SK-N-SH treated with all-trans-retinoic acid at 6 μM for 48 hours (cell line): ENCODE data around the gene SRPK2.

ENCODE experiments used
- ATAC-seq: fragments of 200-7000 bp; cut with Tn5 transposase; 3 replicates; pipeline ENCODE4 v1.9.1; 2020; ENCODE audit warnings: mild to moderate bottlenecking, moderate library complexity
- ARNTL ChIP-seq: fragments of 450-650 bp; formaldehyde crosslinking; IDR thresholded peaks from 2 replicates; pipeline ENCODE4 v1.5.0; 2020; ENCODE audit warnings: low read depth, mild to moderate bottlenecking, moderate library complexity, borderline replicate concordance
- BACH2 ChIP-seq: fragments of 250-450 bp; sonication (Bioruptor Pico); IDR thresholded peaks from 2 replicates; pipeline ENCODE4 v1.9.0; 2021; ENCODE audit warnings: mild to moderate bottlenecking, borderline replicate concordance
- CREB5 ChIP-seq: fragments of 250-450 bp; sonication (Bioruptor Pico); IDR thresholded peaks from 2 replicates; pipeline ENCODE4 v1.5.1; 2020; ENCODE audit warnings: low read depth, mild to moderate bottlenecking, moderate library complexity
- CSRNP3 ChIP-seq: fragments of 250-450 bp; sonication (Bioruptor Pico); IDR thresholded peaks from 2 replicates; pipeline ENCODE4 v1.5.1; 2021; ENCODE audit warnings: mild to moderate bottlenecking, moderate library complexity
- ESRRG ChIP-seq: fragments of 250-450 bp; sonication (Bioruptor Pico); IDR thresholded peaks from 2 replicates; pipeline ENCODE4 v1.6.1; 2021; ENCODE audit warnings: mild to moderate bottlenecking
- GLIS3 ChIP-seq: fragments of 250-450 bp; sonication (Bioruptor Pico); IDR thresholded peaks from 2 replicates; pipeline ENCODE4 v1.5.0; 2020; ENCODE audit warnings: mild to moderate bottlenecking, moderate library complexity
- ISL1 ChIP-seq: fragments of 250-450 bp; sonication (Bioruptor Pico); IDR thresholded peaks from 2 replicates; pipeline ENCODE4 v2.1.2; 2022; ENCODE audit warnings: mild to moderate bottlenecking, moderate library complexity
- OSR1 ChIP-seq: fragments of 250-450 bp; sonication (Bioruptor Pico); IDR thresholded peaks from 2 replicates; pipeline ENCODE4 v1.8.0; 2022; ENCODE audit warnings: moderate library complexity, mild to moderate bottlenecking, inconsistent platforms
- POU6F1 ChIP-seq: fragments of 250-450 bp; sonication (Bioruptor Pico); IDR thresholded peaks from 2 replicates; pipeline ENCODE4 v1.8.0; 2021; ENCODE audit warnings: low read depth, mild to moderate bottlenecking, moderate library complexity, borderline replicate concordance
- PPARA ChIP-seq: fragments of 250-450 bp; sonication (Bioruptor Pico); IDR thresholded peaks from 2 replicates; pipeline ENCODE4 v1.5.0; 2020; ENCODE audit warnings: mild to moderate bottlenecking, borderline replicate concordance
- RARB ChIP-seq: fragments of 250-450 bp; sonication (Bioruptor Pico); IDR thresholded peaks from 2 replicates; pipeline ENCODE4 v1.8.0; 2021; ENCODE audit warnings: mild to moderate bottlenecking, moderate library complexity
- SNAI2 ChIP-seq: fragments of 250-450 bp; sonication (Bioruptor Pico); IDR thresholded peaks from 2 replicates; pipeline ENCODE4 v1.5.0; 2020; ENCODE audit warnings: mild to moderate bottlenecking, moderate library complexity
- TCF4 ChIP-seq: fragments of 250-450 bp; sonication (Bioruptor Pico); IDR thresholded peaks from 2 replicates; pipeline ENCODE4 v1.8.0; 2021; ENCODE audit warnings: mild to moderate bottlenecking, moderate library complexity, borderline replicate concordance
- TOX ChIP-seq: fragments of 250-450 bp; sonication (Bioruptor Pico); IDR thresholded peaks from 2 replicates; pipeline ENCODE4 v1.8.0; 2021; ENCODE audit warnings: mild to moderate bottlenecking, moderate library complexity, borderline replicate concordance
- TSHZ2 ChIP-seq: fragments of 250-450 bp; sonication (Bioruptor Pico); IDR thresholded peaks from 2 replicates; pipeline ENCODE4 v1.5.0; 2020; ENCODE audit warnings: mild to moderate bottlenecking, moderate library complexity
- ZC3H10 ChIP-seq: fragments of 250-450 bp; sonication (Bioruptor Pico); IDR thresholded peaks from 2 replicates; pipeline ENCODE4 v1.5.1; 2021; ENCODE audit warnings: mild to moderate bottlenecking, moderate library complexity
- ZFP3 ChIP-seq: fragments of 250-450 bp; sonication (Bioruptor Pico); IDR thresholded peaks from 2 replicates; pipeline ENCODE4 v1.5.0; 2020; ENCODE audit warnings: mild to moderate bottlenecking, moderate library complexity
- ZFP30 ChIP-seq: fragments of 450-650 bp; formaldehyde crosslinking; IDR thresholded peaks from 2 replicates; pipeline ENCODE4 v1.5.0; 2022; ENCODE audit warnings: mild to moderate bottlenecking, moderate library complexity
- ZNF565 ChIP-seq: fragments of 450-650 bp; formaldehyde crosslinking; conservative IDR thresholded peaks from 2 replicates; pipeline ENCODE4 v1.5.0; 2020; ENCODE audit warnings: low read depth, mild to moderate bottlenecking, moderate library complexity
- ZNF70 ChIP-seq: fragments of 450-650 bp; formaldehyde crosslinking; IDR thresholded peaks from 2 replicates; pipeline ENCODE4 v1.5.0; 2020; ENCODE audit warnings: mild to moderate bottlenecking, moderate library complexity
- ZNF8 ChIP-seq: fragments of 450-650 bp; formaldehyde crosslinking; IDR thresholded peaks from 2 replicates; pipeline ENCODE4 v1.5.0; 2020; ENCODE audit warnings: mild to moderate bottlenecking, moderate library complexity

Gene SRPK2

GRCh38 chr7:105297985-105298384 lies 90.7 kb downstream of the SRPK2 start:
- no peak for ATAC-seq
- no peak for TF ChIP-seq ISL1
- TF ChIP-seq TCF4 (CRISPR knock-in tag), result no peak
- TF ChIP-seq CREB5 (CRISPR knock-in tag), result no peak
- no peak for TF ChIP-seq GLIS3
- TF ChIP-seq ZNF565 (CRISPR knock-in tag), result no peak
- TF ChIP-seq ZC3H10, result no peak
- no peak for TF ChIP-seq ZFP3 (CRISPR knock-in tag)
- TF ChIP-seq PPARA (CRISPR knock-in tag), result no peak
- no peak for TF ChIP-seq OSR1
- TF ChIP-seq ZNF70 (CRISPR knock-in tag), result no peak
- no peak for TF ChIP-seq TOX
- no peak for TF ChIP-seq ARNTL (CRISPR knock-in tag)
- TF ChIP-seq ESRRG (CRISPR knock-in tag), result no peak
- TF ChIP-seq TSHZ2 (CRISPR knock-in tag), result no peak

GRCh38 chr7:105297309-105297708 lies 91.4 kb downstream of the SRPK2 start:
- TF ChIP-seq TSHZ2 (CRISPR knock-in tag) (no peak), BACH2 (CRISPR knock-in tag) (no peak), PPARA (CRISPR knock-in tag) (no peak), ZNF565 (CRISPR knock-in tag) (no peak), OSR1 (no peak), POU6F1 (no peak), RARB (CRISPR knock-in tag) (no peak), CREB5 (CRISPR knock-in tag) (no peak), CSRNP3 (no peak)
- no peak for ATAC-seq

- peak; percentile 58; the same call in 2 of the 3 replicates for ATAC-seq
- TF ChIP-seq TSHZ2 (CRISPR knock-in tag), result no peak
- no peak for TF ChIP-seq SNAI2 (CRISPR knock-in tag)
- no peak for TF ChIP-seq GLIS3
- TF ChIP-seq BACH2 (CRISPR knock-in tag), result no peak
- no peak for TF ChIP-seq ESRRG (CRISPR knock-in tag)
- TF ChIP-seq TOX, result no peak
- TF ChIP-seq ZFP30 (CRISPR knock-in tag), result no peak
- no peak for TF ChIP-seq PPARA (CRISPR knock-in tag)
- no peak for TF ChIP-seq ISL1
- no peak for TF ChIP-seq CREB5 (CRISPR knock-in tag)
- TF ChIP-seq ZC3H10, result no peak
- TF ChIP-seq ARNTL (CRISPR knock-in tag), result no peak
- TF ChIP-seq ZNF8 (CRISPR knock-in tag), result no peak
Measured at GRCh38 chr7:105296491-105296890, 92.2 kb downstream of the SRPK2 start.
